Measurements from ENCODE around the gene ACTC1. TPM values are rescaled to one million over a fixed set of nuclear protein-coding genes. Genes with fewer than 3 reads are reported as not detected.

Gene ACTC1
- total and polyA plus RNA-seq, 2 donors (not counting 3 experiments of a cell fraction or from before 2014, with no cell fraction given), result 1.0 TPM; not detected in 1

DNA sequence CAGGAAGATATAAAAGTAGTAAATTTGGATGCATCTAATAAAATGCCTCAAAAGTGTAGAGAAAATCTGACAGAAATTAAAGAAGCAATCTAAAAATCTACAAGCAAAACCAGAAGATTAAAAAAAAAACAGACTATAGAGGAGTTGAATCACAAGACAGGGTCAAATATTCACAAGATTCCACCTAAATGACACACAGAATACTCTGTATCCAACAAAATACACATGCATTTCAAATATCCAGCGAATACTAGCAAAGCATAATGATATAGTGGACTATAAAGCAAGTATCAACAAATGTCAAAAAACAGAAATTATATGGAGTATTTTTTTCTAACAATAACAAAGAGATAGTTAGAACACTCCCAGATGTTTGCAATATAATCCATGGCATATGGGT, 20.5 kb upstream of the ACTC1 start:
- dilution Hi-C loops (cut with MboI; ENCODE audit: extremely low pct_ligation_motif_present, low sequenced_read_pairs) (no loop called here), intact Hi-C loops (cut with micrococcal nuclease) (no loop called here)
- FAIRE-seq (no peak), DNase-seq (ENCODE audit: low read depth, low spot score) (no peak)
- no peak overlapping the region for H3K4me2 ChIP-seq (ENCODE audit: insufficient read depth, low read length)
- H3K9me1 ChIP-seq (replicated peaks; ENCODE audit: control insufficient read depth, extremely low read depth, insufficient read depth, low read length), result no peaks in the 10 kb centered on the region
- H3K27me3 ChIP-seq (ENCODE audit: control insufficient read depth in 2 of 2, insufficient read depth in 2 of 2, low read length in 2 of 2), result peaks cover 0 to 6% of the 10 kb centered on the region in 2 experiments
- BruUV-seq (replicated peaks), result no TSS peak
- no peak for TF ChIP-seq POLR2AphosphoS5 (IDR thresholded peaks at IDR 0.05; ENCODE audit: insufficient read depth, low read depth, low read length)
- TF ChIP-seq FOS (IDR thresholded peaks at IDR 0.05; ENCODE audit: borderline replicate concordance, insufficient read depth, low read length), result no peak
- TF ChIP-seq, protein P1, sequence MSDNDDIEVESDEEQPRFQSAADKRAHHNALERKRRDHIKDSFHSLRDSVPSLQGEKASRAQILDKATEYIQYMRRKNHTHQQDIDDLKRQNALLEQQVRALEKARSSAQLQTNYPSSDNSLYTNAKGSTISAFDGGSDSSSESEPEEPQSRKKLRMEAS (IDR thresholded peaks at IDR 0.05; ENCODE audit: insufficient read depth, insufficient read length), result no peak
- TF ChIP-seq EZH2 (IDR thresholded peaks at IDR 0.05; ENCODE audit: borderline replicate concordance, low read depth, low read length, severe bottlenecking), result no peak
- TF ChIP-seq JUN (IDR thresholded peaks at IDR 0.05; ENCODE audit: borderline replicate concordance, insufficient read depth, insufficient read length, low read depth), result no peak
- no peak for TF ChIP-seq POLR2A (IDR thresholded peaks at IDR 0.05; ENCODE audit: low read depth, low read length)
- TF ChIP-seq, protein P2, sequence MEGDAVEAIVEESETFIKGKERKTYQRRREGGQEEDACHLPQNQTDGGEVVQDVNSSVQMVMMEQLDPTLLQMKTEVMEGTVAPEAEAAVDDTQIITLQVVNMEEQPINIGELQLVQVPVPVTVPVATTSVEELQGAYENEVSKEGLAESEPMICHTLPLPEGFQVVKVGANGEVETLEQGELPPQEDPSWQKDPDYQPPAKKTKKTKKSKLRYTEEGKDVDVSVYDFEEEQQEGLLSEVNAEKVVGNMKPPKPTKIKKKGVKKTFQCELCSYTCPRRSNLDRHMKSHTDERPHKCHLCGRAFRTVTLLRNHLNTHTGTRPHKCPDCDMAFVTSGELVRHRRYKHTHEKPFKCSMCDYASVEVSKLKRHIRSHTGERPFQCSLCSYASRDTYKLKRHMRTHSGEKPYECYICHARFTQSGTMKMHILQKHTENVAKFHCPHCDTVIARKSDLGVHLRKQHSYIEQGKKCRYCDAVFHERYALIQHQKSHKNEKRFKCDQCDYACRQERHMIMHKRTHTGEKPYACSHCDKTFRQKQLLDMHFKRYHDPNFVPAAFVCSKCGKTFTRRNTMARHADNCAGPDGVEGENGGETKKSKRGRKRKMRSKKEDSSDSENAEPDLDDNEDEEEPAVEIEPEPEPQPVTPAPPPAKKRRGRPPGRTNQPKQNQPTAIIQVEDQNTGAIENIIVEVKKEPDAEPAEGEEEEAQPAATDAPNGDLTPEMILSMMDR (IDR thresholded peaks at IDR 0.05; ENCODE audit: extremely low read depth in 1 of 2, insufficient read depth in 1 of 2, low read depth in 1 of 2, low read length in 2 of 2), result no peak
- no peak for TF ChIP-seq MYC (IDR thresholded peaks at IDR 0.05; ENCODE audit: low read depth, low read length)
- no peak for TF ChIP-seq GATA2 (IDR thresholded peaks at IDR 0.05; ENCODE audit: insufficient read depth, insufficient read length, low read depth, low read length)
- H3K9ac ChIP-seq (replicated peaks; ENCODE audit: extremely low read depth, insufficient read depth, low read length), result no peak overlapping the region
- no peaks in the 10 kb centered on the region for H3K36me3 ChIP-seq (ENCODE audit: control insufficient read depth in 2 of 2, extremely low read depth in 1 of 2, insufficient read depth in 2 of 2, low read length in 2 of 2)
- CTCF ChIA-PET, result interaction anchor here (1.6 kb wide), 1 partner anchor 15 kb away, joined by 5 read pairs; no protein-coding TSS in a partner anchor
- H4K20me1 ChIP-seq (replicated peaks; ENCODE audit: control insufficient read depth, extremely low read depth, insufficient read depth, low read length), result no peaks in the 10 kb centered on the region
- H3K9me3 ChIP-seq (replicated peaks; ENCODE audit: control insufficient read depth, insufficient read depth, low read length), result no peaks in the 10 kb centered on the region
- POLR2A ChIA-PET, result no interaction called here
- H2AFZ ChIP-seq (ENCODE audit: low read depth, low read length), result no peak overlapping the region
- no peak overlapping the region for H3K4me3 ChIP-seq (replicated peaks in 1 of 3; ENCODE audit: insufficient read depth in 1 of 3, low read depth in 1 of 3, low read length in 3 of 3)
- no peak overlapping the region for H3K27ac ChIP-seq (ENCODE audit: insufficient read depth, low read depth, low read length)
- no peaks in the 10 kb centered on the region for H3K79me2 ChIP-seq (ENCODE audit: control insufficient read depth, insufficient read depth, low read length)
- no peaks in the 10 kb centered on the region for H3K4me1 ChIP-seq (ENCODE audit: control insufficient read depth, extremely low read depth, insufficient read depth, low read length)
